ENCODE results near the gene SDHA. TPM values are rescaled to one million over a fixed set of nuclear protein-coding genes. Genes with fewer than 3 reads are reported as not detected.

SDHA gene
- total RNA-seq, 1 experiment from 2014 or later, result 171 TPM

GRCh38 chr5:187617-188451, 30.3 kb upstream of the SDHA start:
- peaks cover 47% of the 10 kb centered on the region for H3K4me1 ChIP-seq (ENCODE audit: control insufficient read depth, insufficient read depth, low read length)
- intact Hi-C loops (cut with micrococcal nuclease; ENCODE audit: unreplicated experiment), result no loop called here
- no TSS peak for BruUV-seq (replicated peaks)
- H3K27me3 ChIP-seq (ENCODE audit: control insufficient read depth, insufficient read depth, low read length), result no peaks in the 10 kb centered on the region
- ATAC-seq, result no peak
- ChIA-PET POLR2A (no interaction called here), CTCF (interaction anchor here (0.5 to 1.0 kb wide), 5 partner anchors 10 to 157 kb away, joined by 3 to 18 read pairs (median 3); partner anchors contain the start of gene PDCD6)
- DNase-seq (ENCODE audit: low read depth, low spot score), result no peak
- TF ChIP-seq CTCF (IDR thresholded peaks at IDR 0.05), result no peak
- no peak for TF ChIP-seq SIN3A (IDR thresholded peaks at IDR 0.05; ENCODE audit: borderline replicate concordance, insufficient read depth, low read depth, low read length)
- no peak for TF ChIP-seq POLR2AphosphoS5 (IDR thresholded peaks at IDR 0.05; ENCODE audit: low read depth, low read length)
- TF ChIP-seq TCF7L2 (IDR thresholded peaks at IDR 0.05; ENCODE audit: low read depth, low read length), result no peak
- TF ChIP-seq REST (IDR thresholded peaks at IDR 0.05; ENCODE audit: insufficient read depth in 1 of 2, low read depth in 2 of 2, low read length in 1 of 2), result no peak
- no peaks in the 10 kb centered on the region for H3K36me3 ChIP-seq (ENCODE audit: control insufficient read depth, insufficient read depth, low read length)
- H3K4me3 ChIP-seq (ENCODE audit: low read depth in 2 of 2, low read length in 2 of 2), result peak overlapping the region in 1 of 2 experiments; percentile 46; a peak in 2 of 4 replicates
- peak overlapping the region; percentile 69 for H3K27ac ChIP-seq (ENCODE audit: low read length)
- in situ Hi-C loops (cut with HindIII; ENCODE audit: low pct_unique_long_range_greater_than_20kb, low sequenced_read_pairs), result no loop called here
- H3K9me3 ChIP-seq (ENCODE audit: control insufficient read depth, insufficient read depth, low read depth, low read length), result no peaks in the 10 kb centered on the region

- ChIA-PET CTCF (interaction anchor here (0.5 to 1.0 kb wide), 5 partner anchors 37 to 164 kb away, joined by 3 to 4 read pairs (median 3); partner anchors contain the start of gene PDCD6), POLR2A (no interaction called here)
- intact Hi-C loops (cut with micrococcal nuclease; ENCODE audit: unreplicated experiment), result no loop called here
- DNase-seq (ENCODE audit: low read depth, low spot score) (peak; percentile 64), ATAC-seq (peak; percentile 86)
- peak overlapping the region in 1 of 2 experiments; percentile 46; a peak in 2 of 4 replicates for H3K4me3 ChIP-seq (ENCODE audit: low read depth in 2 of 2, low read length in 2 of 2)
- H3K9me3 ChIP-seq (ENCODE audit: control insufficient read depth, insufficient read depth, low read depth, low read length), result no peaks in the 10 kb centered on the region
- TF ChIP-seq POLR2AphosphoS5 (IDR thresholded peaks at IDR 0.05; ENCODE audit: low read depth, low read length) (no peak), CTCF (IDR thresholded peaks at IDR 0.05) (peak; percentile 96)
- H3K27me3 ChIP-seq (ENCODE audit: control insufficient read depth, insufficient read depth, low read length), result no peaks in the 10 kb centered on the region
- in situ Hi-C loops (cut with HindIII; ENCODE audit: low pct_unique_long_range_greater_than_20kb, low sequenced_read_pairs), result no loop called here
- H3K27ac ChIP-seq (ENCODE audit: low read length), result peak overlapping the region; percentile 69
- H3K4me1 ChIP-seq (ENCODE audit: control insufficient read depth, insufficient read depth, low read length), result peaks cover 47% of the 10 kb centered on the region
- no peaks in the 10 kb centered on the region for H3K36me3 ChIP-seq (ENCODE audit: control insufficient read depth, insufficient read depth, low read length)
- BruUV-seq (replicated peaks), result no TSS peak
Measured at GRCh38 chr5:188488-189481, 29.3 kb upstream of the SDHA start.

Measured in Panc1 (cell line).